Right ventricle myocardium inferior (tissue), 1 donor: ENCODE data around the gene GATA3. TPM values are rescaled to one million over a fixed set of nuclear protein-coding genes. Genes with fewer than 3 reads are reported as not detected.

Experiments
- ATAC-seq: fragments of 200-7000 bp; cut with Tn5 transposase; one replicate; pipeline ENCODE4 v1.9.1; 2020; ENCODE audit warnings: mild to moderate bottlenecking, moderate library complexity
- DNase-seq: peaks from one replicate; pipeline ENCODE4 v3.0.0; 2021; ENCODE audit errors: missing footprints
- intact Hi-C: fragments of 100-400 bp; cut with DNase I; formaldehyde crosslinking; loops from one replicate; pipeline ENCODE4 v1.11.0; 2022
- total RNA-seq: library from RNA; stranded (reverse); fragmentation: NEBNext Ultra II Directional; extraction: Animal tissue kit (Norgen Biotek cat#: 25700); gene quantifications from one replicate; pipeline ENCODE4 v1.2.1, GENCODE V29; 2021
- donor health status: DM: no; HTN: yes; CAD: no; lungs with severe emphysema.

Gene GATA3
- total RNA-seq, 1 donor from 2014 or later = 1.3 TPM

DNA sequence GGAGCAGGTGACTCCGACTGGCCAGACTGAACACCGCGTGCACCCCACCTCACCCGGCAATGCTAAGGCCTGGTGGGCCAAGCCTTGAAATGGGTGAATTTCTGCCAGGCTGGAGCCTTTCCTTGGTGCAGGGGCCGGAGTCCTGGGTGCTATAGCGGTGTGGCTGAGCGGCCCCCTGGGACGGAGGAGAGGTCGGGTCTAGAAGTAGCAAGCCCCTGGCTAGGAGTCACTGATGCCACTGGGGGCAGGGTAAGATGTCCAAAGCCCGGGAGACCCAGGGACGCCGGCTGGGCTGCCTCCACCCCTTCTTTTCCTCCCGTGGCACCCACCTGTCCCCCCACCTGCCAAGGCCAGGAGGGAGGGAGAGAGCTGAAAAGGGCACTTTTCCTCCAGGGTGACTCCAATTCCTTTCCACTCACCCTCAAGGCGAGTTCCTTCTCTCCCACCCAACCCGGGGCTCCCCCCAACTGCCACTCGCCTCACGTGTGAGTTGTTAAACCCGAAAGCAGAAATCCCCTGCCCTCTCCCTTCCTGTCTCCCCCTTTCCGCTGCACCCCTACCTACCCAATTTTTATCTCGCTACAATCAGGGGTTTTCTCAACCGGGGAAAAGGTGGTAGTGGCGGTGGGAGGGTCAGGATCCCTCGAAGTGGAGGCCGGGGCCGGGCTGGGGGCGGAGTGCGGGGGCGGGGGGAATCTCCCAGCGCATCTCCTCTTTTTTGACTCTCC lies 6.0 kb upstream of the GATA3 start:
- ATAC-seq = no peak
- no peak for DNase-seq
- intact Hi-C loops = no loop called here

DNA sequence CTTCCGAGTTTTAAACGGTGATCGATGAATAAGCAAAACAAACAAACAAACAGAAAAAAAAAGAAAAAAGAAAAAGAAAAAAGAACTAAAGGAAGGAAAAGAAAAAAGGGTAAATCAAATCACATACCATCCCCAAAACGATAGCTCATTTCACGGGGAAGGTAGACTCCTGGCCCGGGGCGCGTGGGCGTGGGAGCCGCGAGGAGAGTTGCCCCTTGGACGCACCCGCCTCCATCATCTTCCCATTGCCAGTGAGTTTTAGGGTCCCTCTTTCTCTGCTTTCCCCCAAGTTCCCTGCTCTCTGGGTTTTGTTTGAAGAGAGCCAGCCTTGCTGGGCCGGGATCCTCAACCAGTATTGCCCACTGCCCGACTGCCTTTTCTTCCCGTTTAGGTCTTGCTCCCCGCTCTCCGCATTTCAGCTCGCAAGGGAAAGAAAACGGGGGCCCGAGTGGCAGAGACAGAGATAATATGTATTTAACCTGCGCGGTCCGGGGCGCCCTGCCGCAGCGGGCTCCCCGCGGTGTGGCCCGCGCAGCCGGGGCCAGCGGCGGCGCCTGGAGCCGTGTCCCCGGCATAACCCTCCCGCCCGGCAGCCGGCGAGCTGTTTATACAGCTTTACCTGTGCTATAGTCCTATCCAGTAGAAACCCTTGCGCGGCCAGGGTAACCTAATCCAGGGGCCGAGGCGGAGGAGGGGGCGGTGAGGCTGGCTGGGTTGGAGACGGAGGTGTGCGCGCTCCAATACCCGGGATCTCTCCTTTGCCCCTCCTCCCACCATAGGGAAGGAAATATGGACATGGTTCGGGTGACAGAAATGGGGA lies 5.2 kb upstream of the GATA3 start:
- DNase-seq = no peak
- no peak for ATAC-seq
- intact Hi-C loops = no loop called here

DNA sequence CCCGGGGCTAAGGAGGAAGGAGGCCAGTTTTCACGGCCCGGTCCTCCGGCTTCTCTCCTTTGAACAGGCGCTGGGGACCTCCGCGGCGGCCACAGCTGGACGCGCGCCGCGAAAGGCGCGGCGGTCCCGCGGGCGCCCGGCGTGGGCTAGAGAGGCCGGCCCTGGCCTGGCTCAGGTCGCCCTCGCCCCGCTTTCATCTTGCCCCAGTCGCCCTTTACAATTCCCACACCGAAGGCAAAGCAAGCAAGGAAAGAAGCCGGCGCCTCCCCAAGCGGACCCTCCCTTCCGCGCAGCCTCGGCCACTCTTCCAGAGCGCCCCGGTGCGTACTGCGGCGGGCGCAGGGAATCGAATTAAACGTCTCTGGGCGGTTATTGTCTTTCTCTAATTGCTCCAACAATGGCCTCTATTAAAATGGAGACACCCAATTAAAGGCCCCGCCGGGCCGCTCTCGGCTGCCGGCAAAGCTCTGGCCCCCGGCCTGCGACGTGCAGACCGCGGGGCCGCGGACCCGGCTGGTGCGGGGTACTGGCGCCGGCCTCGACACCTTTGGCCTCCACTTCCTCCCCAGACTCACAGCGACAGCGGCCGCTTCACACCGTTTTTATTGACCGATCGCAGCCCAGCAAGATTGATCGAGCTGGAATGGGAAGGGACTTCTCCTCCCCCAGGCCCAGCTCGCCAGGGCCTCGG lies 4.5 kb upstream of the GATA3 start:
- intact Hi-C loops = loop anchor here (5.0 to 10.0 kb wide), 3 partner anchors 225 to 425 kb away; no protein-coding TSS in a partner anchor
- DNase-seq = no peak
- no peak for ATAC-seq

DNA sequence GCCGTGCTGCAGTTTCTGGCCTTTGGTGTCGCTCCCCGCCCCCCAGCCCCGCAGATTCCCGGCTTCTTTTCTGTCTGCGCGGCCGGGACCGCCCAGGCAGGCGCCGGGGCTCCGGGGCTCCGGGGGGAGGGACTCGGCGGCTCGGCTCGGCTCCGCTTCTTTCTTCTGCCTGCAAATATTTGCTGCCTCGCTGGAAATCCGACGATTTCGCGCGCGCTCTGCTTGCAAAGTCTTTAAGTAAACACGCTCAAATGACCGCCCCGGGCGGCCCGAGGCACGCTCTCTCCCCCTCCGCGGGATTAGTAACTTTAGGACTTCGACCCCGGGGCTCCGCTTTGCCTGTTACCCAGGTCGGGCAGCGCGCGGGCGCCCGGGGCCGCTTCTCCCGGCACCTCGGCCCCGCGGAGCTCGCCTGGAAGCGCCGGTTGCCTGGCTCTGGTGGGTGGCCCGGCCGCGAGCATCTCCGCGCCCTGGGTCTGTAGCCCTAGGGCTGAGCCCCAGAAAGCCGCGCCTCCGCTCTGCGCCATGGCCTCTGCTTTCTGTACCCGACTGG lies 3.9 kb upstream of the GATA3 start:
- ATAC-seq (no peak), DNase-seq (no peak)
- intact Hi-C loops = loop anchor here (5.0 to 10.0 kb wide), 3 partner anchors 224 to 424 kb away; no protein-coding TSS in a partner anchor

DNA sequence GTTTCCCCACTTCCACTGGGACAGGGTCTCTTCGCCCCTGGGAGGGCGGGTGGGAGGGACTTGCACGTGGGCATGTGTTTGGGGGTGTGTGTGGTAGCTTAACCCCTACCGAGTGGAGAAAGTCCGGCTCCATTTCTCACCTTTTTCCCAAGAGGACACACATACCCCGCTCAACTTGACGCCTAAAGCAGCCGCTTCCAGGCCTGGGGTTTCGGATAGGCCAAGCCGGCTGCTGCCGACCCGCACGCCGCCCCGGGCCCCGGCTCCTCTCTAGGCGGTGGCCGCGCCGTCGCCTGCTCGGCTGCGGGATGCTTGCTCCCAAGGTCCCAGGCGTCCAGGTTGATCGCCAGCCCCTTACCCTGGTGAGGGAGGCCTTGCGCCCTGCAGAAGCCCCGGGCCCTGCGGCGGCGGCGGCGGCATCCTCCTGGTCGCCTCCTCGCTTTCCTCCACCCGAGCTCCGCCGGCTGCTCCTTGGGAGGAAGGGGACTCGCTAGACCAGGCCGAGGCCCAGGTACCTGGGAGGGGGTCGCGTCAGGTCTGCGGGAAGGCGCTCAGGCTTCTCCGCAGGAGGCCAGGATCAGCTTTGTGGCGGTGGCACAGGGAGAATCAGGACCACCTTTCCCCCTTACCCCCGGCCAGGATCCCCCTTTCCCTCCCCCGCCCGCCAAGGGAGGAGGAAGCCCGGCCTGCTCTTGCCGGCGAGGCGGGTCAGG lies 3.2 kb upstream of the GATA3 start:
- ATAC-seq = no peak
- DNase-seq = no peak
- intact Hi-C loops = loop anchor here (5.0 to 10.0 kb wide), 3 partner anchors 224 to 424 kb away; no protein-coding TSS in a partner anchor

DNA sequence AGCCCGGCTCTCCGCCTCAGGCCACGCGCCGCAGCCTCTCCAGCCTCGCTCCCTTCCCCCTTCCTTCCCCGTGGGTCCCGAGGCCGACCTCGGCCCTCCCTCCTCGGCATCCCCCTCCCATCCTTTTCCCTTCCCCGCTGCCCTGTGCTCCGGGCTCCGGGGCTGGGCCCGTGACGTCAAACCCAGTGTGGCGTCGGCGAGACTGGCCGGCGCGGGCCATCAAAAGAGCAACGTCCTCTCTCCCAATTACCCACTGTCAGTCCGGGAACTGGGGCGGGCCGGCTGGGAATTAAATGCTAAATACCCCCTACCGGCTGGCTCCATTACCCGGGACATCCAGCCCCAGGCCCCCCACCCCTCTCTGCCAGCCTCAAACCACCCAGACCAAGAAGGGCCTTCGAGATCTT lies 2.6 kb upstream of the GATA3 start:
- no peak for DNase-seq
- intact Hi-C loops = loop anchor here (5.0 to 10.0 kb wide), 3 partner anchors 223 to 423 kb away; no protein-coding TSS in a partner anchor
- no peak for ATAC-seq

DNA sequence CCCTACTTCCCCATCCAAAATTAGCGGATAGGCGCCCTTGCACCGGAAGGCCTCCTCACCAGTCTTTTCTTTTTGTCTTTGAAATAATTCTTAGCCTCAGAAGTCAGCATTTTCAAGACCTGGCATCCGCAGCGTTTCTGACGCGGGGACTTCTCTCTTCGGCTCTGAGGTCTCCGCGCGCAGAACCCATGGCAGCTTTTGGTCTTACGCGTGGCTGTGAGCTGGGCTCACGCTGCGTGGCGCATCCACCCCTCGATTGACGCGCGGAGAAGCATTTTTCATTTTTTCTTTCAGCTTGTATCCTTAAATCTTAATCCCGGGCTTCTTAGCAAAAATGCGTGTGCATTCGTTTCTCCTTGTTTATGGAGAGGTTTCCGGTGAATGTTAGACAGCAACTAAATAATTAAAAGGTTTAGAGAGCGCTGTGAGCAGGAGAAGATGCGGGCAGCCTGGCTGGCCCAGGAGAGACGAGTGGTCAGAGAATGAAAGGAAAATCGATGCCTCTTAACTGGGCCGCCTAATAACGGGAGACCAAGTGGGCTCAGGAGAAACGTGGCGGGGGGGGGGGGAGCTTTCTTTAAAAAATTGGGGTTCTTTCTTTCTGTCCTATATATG lies 2.0 kb upstream of the GATA3 start:
- intact Hi-C loops = loop anchor here (5.0 to 10.0 kb wide), 3 partner anchors 222 to 422 kb away; no protein-coding TSS in a partner anchor
- no peak for DNase-seq
- ATAC-seq = no peak

DNA sequence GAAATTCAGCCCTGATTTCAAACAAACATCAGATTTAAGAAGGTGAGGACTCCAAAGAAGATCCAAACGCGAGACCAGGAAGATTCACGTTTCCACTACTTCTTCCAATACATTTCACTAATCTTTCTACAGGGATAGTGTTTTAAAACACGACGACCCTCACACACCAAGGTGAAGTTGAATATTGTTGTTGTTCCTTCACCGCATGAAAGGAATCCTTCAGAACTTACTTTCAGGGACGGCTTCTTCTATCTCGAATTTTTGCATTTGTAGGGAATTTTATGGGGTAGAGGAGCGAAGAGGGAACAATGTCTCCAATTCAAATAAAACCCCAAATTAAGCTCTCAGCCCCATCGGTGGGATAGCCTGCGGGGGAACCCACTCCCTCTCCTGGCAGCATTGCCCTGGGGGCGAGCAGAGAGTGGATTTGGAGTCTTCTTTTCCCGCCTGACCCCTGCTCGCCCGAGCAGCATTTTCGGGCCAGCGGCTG lies 1.5 kb upstream of the GATA3 start:
- DNase-seq (no peak), ATAC-seq (no peak)
- intact Hi-C loops = loop anchor here (5.0 to 10.0 kb wide), 3 partner anchors 222 to 422 kb away; no protein-coding TSS in a partner anchor

DNA sequence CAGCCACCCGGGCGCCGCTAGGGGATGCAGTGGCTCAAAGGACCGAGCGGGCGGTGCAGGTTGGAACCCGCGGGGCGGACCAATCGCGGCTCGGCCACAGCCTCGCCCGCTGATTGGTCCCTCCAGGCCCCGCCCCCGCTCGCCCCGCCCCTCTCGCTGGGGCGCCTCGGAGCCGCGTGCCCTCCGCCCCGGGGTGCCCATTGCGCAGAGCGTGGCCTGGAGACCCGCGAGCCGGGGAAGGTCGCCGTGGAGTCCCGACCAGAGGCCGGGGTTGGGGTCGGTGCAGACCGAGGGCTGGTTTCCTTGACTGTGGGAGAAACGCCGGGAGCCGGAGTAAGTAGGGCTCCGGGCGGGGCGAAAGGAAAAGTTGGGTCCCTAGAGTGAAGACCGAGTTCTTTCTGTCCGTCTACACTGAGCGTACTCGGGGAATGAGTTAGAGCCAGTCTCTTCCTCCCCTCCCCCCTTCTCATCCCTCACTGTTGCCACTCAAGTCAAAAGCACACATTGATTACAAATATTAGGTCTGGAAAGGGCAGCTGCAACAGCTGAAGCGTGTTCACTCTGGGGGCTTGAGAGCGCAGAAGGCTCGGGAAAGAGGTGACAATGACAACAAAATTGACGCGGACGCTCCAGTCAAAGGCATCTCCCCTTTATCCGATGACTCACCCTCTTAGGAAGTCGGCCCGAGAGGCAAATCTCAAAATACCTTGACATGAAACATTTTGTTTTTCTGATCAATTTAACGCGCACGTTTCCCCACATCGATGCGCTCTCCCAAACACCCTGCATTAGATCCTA lies 843 bp upstream of the GATA3 start:
- DNase-seq (peak; percentile 87), ATAC-seq (peak; percentile 77)
- intact Hi-C loops = loop anchor here (5.0 to 10.0 kb wide), 3 partner anchors 221 to 421 kb away; no protein-coding TSS in a partner anchor

DNA sequence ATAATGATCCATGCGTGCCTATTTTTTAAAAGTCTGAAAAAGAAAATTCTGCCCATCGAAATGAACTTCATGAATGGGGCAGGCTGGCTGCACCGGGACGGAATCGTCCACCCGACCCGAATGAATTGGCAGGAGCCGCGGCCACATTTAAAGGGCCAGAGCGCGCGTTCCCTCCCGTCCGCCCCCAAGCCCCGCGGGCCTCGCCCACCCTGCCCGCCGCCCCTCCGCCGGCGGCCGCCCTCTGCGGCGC lies 319 bp upstream of the GATA3 start:
- ATAC-seq (peak; percentile 1), DNase-seq (no peak)
- intact Hi-C loops = loop anchor here (5.0 to 10.0 kb wide), 3 partner anchors 221 to 421 kb away; no protein-coding TSS in a partner anchor

DNA sequence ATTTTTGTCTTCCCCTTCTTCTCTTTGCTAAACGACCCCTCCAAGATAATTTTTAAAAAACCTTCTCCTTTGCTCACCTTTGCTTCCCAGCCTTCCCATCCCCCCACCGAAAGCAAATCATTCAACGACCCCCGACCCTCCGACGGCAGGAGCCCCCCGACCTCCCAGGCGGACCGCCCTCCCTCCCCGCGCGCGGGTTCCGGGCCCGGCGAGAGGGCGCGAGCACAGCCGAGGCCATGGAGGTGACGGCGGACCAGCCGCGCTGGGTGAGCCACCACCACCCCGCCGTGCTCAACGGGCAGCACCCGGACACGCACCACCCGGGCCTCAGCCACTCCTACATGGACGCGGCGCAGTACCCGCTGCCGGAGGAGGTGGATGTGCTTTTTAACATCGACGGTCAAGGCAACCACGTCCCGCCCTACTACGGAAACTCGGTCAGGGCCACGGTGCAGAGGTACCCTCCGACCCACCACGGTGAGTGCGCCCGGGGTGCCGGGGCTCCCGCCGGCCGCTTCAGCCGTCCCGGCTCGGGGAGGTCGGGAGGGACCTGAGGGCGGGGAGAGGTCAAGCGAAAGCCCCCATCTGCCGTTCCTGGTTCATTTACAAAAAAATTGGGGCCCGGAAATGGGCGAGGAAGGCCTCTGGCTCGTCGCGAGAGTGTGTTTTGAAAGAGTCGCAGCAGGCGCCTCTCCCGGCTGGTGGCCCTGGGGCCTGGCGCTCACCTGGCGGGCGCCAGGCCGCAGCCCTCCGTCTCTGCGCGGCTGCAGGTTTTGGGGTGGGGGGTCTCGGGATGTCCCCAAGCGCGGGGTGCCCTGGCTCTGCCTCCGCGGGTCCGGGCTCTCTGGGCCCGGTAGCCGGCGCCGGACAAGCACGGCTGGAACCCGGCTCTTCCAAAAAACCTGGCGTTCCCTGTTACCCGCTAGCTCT lies 1.2 kb downstream of the GATA3 start:
- ATAC-seq = no peak
- DNase-seq = peak; percentile 53
- intact Hi-C loops = loop anchor here (10.0 kb wide), 2 partner anchors 219 to 419 kb away; no protein-coding TSS in a partner anchor

DNA sequence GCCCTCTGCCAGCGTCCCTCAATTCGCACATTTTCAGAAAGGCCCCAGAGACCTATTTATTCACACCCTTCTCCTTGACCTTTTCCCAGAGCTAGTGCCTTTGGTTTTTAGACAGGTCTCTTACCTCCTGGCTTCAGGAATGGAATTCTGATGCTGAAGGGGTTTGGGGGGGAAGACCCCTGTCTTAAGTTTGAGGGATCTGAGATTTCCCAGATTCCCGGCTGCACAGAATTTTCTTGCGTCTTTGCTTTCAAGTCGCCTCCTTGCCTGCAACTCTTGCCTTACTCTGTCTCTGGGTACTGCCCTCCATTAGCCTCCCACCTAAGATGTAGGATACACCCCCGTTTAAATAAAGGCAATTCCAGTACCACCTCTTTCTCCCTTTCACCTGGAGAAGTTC lies 1.9 kb downstream of the GATA3 start:
- ATAC-seq (no peak), DNase-seq (no peak)
- intact Hi-C loops = loop anchor here (10.0 kb wide), 2 partner anchors 218 to 418 kb away; no protein-coding TSS in a partner anchor

DNA sequence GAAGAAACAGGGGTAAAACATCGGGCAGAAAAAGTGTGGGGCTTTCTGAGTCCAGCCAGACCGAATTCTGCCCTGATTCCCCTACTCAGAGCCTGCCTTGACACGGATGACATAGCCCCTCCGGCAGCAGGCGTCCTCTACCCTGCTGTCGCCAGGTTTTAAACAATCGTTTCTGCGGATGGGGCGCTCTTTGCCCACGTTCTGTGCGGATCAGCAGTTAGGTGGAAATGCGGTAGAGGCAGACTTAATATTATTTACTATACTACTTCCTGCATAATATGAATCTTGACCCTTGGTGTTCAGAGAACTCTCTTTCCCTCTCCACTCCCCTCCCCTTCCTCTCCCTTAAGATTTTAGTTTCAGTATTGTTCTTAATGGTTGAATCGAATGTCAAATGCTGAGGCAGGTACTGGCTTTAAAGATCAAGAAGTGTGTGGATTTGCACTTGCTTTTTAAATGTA lies 2.4 kb downstream of the GATA3 start:
- intact Hi-C loops = loop anchor here (10.0 kb wide), 2 partner anchors 218 to 418 kb away; no protein-coding TSS in a partner anchor
- ATAC-seq (no peak), DNase-seq (no peak)

DNA sequence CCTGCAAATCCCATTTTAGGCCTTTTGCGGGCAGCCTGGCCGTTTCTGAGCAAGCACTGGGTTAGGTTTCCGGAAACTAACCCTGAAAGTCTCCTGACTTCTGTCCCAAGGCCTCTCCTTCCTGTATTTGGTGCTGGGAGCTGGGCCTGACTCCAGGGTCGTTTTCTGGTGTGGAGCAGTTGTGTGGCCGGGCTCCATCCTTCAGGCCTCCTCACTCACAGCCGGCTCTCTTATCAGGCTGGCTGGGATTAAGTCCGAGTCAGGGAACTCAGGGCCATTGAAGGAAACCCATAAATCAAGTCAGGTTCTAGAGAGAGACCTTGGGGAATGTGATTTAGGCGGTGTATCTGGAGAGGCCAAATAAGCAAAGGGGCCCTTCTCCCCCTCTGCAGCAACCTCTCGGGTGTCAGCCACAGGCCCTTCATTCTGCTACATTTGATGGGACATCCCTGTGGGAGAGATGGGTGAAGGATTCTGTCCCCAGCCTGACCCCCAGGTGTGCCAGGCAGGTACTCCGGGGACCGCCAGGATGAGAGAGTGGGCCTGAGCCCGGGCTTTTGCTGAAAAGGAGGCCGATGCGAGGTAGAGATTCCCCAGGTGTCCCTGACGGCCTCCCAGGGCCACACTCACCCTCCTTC lies 3.3 kb downstream of the GATA3 start:
- no peak for DNase-seq
- intact Hi-C loops = loop anchor here (10.0 kb wide), 2 partner anchors 217 to 417 kb away; no protein-coding TSS in a partner anchor

More for the DNA sequence above, 3.3 kb downstream of the GATA3 start:
- no peak for ATAC-seq
